ENCODE results near the gene ABCA2.

DNA sequence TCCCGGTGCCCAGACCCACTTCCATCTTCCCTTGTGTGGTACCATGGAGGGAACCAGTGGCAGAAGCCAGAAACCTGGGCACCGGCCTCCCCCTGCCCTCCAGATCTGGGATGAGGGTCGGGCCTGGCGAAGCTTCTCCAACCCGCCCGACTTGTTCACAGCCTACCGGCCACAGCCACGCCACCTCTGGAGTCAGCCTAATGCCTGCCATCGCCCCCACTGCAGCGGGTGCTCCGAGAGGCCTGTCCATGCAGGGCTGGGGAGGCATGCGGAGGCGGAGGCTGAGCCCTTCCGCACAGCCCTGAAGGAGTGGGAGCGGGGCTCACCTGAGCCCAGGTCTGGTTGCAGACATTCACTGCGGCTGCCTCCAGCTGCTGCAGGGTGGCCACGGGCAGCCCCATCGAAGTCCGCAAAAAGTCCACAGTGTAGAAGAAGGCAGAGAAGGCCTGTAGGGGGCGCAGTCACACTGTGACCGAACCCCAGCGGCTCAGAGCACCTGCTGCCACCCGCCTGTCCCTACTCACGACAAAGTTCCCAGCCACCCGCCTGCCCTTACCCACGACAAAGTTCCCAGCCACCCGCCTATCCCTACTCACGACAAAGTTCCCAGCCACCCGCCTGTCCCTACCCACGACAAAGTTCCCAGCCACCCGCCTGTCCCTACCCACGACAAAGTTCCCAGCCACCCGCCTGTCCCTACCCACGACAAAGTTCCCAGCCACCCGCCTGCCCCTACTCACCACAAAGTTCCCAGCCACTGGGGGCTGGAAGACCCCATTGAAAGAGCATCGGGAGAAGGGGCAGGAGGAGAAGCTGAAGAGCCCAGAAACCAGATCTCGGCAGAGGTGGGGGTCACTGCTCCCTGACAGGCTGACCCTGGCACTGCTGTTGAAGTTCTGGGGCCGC is 21.8 kb upstream of the ABCA2 start:
- TF ChIP-seq TAF1 (IDR thresholded peaks at IDR 0.05; ENCODE audit: borderline replicate concordance, insufficient read depth, low read length) (no peak), FOXP2 (optimal IDR thresholded peaks at IDR 0.05; ENCODE audit: borderline replicate concordance, extremely low read depth, extremely low read length, insufficient read depth) (no peak), POLR2AphosphoS5 (IDR thresholded peaks at IDR 0.05; ENCODE audit: low read depth, low read length) (no peak)
- TF ChIP-seq, protein P1, sequence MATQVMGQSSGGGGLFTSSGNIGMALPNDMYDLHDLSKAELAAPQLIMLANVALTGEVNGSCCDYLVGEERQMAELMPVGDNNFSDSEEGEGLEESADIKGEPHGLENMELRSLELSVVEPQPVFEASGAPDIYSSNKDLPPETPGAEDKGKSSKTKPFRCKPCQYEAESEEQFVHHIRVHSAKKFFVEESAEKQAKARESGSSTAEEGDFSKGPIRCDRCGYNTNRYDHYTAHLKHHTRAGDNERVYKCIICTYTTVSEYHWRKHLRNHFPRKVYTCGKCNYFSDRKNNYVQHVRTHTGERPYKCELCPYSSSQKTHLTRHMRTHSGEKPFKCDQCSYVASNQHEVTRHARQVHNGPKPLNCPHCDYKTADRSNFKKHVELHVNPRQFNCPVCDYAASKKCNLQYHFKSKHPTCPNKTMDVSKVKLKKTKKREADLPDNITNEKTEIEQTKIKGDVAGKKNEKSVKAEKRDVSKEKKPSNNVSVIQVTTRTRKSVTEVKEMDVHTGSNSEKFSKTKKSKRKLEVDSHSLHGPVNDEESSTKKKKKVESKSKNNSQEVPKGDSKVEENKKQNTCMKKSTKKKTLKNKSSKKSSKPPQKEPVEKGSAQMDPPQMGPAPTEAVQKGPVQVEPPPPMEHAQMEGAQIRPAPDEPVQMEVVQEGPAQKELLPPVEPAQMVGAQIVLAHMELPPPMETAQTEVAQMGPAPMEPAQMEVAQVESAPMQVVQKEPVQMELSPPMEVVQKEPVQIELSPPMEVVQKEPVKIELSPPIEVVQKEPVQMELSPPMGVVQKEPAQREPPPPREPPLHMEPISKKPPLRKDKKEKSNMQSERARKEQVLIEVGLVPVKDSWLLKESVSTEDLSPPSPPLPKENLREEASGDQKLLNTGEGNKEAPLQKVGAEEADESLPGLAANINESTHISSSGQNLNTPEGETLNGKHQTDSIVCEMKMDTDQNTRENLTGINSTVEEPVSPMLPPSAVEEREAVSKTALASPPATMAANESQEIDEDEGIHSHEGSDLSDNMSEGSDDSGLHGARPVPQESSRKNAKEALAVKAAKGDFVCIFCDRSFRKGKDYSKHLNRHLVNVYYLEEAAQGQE (IDR thresholded peaks at IDR 0.05; ENCODE audit: insufficient read depth in 1 of 2, low read depth in 2 of 2, low read length in 2 of 2), result no peak

Data from PFSK-1 (cell line).